ENCODE data around the gene LTBP1.
A peak's percentile ranks its signal among the peaks of the same experiment; 100 is the strongest.
"Not testable (repeated sequence)": the region's sequence is repeated elsewhere in the genome, so short reads cannot be mapped to it uniquely, and the experiment has no call there.

LTBP1 gene

DNA sequence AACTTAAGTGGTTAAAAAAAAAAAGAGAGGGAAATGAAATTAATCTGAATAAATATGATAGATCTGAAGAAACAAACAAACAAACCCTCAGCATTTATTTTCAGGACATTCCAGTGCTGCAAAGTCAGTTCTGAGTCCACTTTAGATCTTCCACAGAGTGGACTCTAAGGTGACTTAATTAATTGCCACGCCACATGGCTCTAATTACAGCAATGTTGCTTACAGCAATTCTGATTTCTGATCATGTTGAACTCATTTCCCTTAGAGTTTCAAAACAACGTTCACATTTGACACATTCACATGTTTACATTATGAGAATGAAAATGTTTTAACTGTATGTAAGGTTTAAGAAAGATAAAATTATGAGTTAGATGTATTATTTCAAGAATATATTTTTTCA, 491.1 kb downstream of the LTBP1 start:
- no peak for DNase-seq

DNA sequence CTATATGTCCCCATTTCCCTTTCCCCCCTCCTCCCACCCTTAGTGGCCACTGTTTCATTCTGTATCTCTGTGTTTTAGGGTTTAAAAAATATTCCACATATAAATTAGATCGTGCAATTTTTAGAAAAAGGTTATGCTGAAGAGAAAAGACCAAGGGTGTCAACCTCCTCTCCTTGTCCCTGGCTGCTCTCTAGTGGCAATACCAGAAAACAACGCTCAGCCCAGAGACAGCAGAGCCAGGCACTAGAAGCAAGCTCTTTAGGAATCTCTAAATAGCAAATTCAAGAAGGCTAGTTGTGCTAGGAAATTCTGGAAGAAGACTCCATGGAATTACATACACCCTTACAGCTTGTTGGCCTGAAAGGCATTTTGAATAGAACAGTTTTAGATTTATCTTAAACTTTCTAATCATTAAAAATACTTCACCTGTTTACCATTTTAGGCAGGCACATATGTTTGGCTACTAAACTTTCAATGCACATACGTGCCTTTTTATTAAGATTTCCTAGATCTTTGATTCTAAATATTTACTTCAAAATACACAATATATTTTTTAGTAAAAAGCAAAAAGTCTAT, 494.6 kb downstream of the LTBP1 start:
- peak in 1 of 5 donors; percentile 10 for DNase-seq

DNA sequence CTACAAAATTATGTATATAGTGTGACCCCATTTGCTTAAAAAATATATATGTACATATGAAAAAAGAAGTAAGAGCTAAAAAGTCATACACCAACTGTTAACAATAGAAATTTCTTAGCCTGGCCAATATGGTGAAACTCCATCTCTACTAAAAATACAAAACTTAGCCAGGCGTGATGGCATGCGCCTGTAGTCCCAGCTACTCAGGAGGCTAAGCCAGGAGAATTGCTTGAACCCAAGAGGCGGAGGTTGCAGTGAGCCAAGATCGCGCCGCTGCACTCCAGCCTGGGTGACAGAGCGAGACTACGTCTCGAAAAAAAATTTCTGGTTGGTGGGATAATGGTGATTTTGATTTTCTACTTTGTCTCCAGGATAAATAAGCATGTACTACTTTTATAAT, 495.3 kb downstream of the LTBP1 start:
- DNase-seq: not testable (repeated sequence)

DNA sequence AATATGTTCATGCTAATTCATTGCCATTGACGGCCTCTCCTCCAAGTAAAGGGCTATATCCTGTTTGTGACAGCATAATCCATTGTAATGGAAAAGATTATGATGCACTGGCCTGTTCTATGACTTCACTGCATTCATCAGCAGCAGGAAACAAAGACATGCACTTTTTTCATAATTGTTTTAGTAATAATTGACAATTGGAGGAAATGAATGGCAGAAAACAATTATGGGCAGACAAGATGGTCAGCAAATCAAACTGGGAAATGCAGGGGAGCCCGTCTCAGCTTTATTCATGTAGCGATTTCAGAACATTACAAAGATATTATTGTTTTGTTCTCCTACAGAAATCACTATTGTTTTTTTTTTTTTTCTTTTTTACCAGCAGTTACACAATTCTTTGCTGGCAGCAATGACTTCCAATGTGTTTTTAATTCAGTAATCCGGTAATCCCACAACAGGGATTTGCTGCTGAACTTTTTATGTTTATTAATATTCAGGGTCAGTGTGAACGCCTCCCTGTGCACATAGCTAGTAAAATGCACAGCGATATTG, 495.9 kb downstream of the LTBP1 start:
- no peak for DNase-seq

DNA sequence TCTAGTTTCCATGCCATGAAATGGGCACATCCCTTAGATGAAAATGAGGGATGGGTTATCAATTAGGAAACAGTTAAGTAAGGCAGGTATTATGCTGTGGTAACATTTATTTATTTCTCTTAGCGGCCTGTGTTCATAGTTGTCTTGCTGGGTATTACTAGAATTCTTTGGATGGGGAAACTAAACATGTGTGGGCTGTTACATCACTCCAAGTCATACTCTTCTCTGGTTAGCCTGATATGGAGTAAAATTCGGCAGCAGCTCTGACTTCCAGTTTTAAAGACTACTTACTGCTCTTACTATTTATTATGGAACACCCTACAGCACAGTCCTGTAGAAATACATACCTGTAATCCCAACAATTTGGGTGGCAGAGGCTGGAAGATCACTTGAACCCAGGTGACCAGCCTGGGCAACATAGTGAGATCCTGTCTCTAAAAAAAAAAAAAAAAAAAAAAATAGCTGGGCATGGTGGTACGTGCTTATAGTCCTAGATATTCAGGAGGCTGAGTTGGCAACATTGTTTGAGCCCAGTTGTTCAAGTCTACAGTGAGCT, 496.6 kb downstream of the LTBP1 start:
- no peak for DNase-seq

DNA sequence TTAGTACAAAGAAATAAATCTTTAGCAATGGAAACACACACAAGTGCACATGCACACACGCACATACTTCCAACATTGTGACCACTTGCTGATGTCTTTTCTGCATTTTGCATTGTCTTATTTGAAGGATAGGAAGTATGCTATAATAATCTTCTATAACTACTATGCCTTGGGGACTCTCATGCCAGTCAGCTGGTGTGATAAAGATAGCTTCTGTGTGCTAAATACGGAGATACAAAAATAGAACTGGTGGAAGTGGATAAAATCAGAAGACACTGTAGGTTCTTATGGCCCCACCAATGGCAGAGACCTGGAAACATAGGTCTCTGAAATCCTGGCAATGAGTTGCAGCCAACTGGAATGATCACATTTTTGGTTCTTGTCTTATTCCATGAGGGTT, 498.2 kb downstream of the LTBP1 start:
- DNase-seq: no peak

DNA sequence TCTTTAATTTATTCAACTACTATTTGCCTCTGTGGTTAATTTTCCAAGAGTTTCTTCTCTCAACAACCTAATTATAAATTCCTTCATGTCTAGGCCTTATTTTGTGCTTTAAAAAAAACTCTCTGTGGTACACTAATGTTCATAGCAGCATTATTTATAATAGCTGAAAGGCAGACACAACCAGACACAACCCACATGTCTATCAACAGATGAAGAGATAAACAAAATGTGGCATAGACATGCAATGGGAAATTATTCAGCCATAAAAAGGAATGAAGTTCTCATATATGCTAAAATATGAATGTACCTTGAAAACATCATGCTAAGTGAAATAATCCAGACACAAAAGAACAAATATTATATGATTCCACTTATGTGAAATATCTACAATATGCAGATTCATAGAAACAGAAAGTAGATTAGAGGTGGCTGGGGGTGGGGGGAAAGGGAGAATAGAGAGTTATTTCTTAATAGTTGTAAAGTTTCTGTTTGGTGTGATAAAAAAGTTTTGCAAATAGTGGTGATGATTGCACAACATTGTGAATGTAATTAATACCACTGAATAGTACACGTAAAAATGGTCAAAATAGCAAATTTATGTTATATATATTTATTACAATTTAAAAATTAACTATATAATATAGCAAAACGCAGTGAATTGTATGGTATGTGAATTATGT, 501.6 kb downstream of the LTBP1 start:
- DNase-seq: no peak
